Skin epidermis (tissue), 12 donors: Measurements from ENCODE around the gene VCAN.

Experiments used
- H3K27ac ChIP-seq, 21 experiments: fragments of 200-600 bp; sonication (generic) in 11 of 21; one replicate each; pipeline ENCODE4 v1.5.0; 2020; ENCODE audit warnings: mild to moderate bottlenecking in 3 of 21, inconsistent platforms in 2 of 21, moderate library complexity in 2 of 21
- H3K4me3 ChIP-seq, 7 experiments: fragments of 200-600 bp; sonication (generic) in 2 of 7; one replicate each; pipeline ENCODE4 v1.5.0; 2020; ENCODE audit warnings: inconsistent platforms in 2 of 7, mild to moderate bottlenecking in 2 of 7, moderate library complexity in 1 of 7

The VCAN gene

DNA sequence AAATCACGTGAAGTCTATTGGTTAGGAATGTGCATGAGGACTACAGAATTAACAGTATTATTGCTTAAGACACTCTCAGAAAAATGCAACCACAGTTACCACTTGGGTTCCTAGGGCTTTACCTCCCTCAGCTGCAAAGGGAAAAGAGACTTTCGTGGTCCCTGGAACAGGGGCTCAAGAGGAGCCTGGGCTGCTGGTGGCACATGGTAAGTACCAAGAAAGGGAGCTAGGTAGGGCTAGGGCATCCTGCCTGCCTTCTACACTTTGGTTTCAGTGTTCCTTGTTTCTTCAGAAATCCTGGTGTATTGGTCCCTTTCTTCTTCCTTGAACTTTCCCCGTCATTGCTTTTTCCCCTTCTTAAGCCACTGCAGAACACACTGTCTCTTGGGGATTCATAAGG, 7.3 kb upstream of the VCAN start:
- Histone ChIP-seq H3K27ac (no peak overlapping the region), H3K4me3 (no peak overlapping the region)

DNA sequence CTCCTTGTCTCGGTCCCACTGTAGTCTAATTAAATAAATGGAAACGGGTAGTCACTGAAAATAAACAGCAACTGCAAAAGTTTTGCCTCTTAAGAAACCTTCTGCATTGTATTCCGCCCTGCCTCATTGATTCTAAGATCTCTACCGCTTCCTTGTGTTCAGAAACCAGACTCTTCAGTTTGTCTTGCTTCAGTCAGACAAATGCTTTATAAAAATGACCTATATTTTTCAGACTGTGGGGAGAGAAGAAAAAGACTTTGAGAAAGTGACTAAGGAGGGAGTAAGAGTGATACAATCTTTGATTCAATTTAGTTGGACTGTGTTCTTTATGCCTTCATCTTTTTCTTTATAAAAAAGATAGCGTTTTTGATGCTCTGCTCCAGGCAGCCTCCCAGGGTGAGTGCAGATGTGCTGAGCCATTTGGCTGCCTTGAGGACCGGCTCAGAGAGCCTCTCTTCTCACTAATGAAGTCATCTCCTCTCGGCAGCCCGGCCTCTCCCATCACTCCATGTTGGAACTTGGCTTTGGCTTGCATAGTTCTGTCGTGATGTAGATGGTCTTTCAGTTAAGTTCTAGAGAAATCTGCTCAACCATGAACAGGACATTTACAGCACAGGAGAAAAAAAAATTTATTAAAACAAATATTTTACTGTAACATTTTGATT, 4.0 kb upstream of the VCAN start:
- no peak overlapping the region for H3K27ac ChIP-seq
- H3K4me3 ChIP-seq = no peak overlapping the region

DNA sequence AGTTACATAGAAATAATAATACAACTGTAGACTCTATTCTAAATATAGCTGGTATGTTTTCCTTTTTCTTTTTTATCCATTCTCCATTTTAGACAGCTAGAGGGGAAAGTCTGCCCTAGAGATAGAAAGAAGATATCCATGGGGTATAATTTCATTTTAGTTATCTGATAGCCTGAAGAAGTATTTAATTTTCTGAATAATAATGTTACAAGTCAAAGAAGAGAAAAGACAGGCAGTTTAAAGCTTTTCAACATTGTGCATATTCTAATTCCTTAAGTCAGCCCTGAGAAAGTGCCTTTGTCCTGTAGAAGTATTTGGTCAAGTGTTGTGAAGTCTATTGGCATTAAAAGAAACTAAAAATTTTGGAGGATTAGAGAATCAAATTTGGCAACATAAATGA, 2.5 kb upstream of the VCAN start:
- H3K4me3 ChIP-seq = no peak overlapping the region
- no peak overlapping the region for H3K27ac ChIP-seq

DNA sequence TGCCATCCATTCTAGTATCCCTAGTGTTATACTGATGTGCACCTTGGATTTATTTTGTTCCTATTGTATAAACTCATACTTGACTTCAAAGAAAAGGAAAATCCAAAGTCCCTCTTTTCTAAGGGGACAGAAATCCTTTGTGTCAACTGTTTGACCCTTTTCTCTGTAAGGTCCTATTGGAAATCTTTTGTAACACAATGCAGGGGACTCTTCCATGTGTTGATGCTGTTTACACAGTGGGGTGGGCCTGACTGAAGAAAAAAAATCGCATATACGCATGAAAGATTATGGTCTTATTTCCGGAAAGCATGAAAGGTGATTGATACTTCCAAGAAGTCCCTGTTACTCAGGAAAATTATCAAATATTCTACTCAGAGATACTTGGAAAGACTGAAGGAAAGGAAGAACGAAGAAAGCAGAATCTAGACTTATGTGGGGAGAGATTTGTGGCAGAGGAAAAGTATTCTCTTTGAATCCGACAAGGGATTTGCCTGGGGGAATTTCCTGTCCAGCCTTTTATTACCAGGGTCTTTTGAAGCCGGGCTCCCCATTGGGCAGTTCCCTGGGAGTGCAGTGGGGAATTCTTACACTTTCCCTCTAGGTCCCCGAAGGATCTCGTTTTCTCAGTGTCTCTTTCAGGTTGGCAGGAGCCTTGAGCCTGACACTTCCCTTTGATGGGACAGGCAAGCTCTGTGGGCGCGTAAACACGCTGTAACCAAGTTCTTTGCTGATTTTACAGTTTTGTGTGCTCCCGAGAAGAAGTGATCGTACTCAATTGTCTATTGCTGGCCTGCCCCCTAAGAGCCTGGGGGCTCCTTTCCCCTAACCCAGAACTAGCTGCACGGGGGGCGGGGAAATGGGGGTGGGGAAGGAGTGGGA, 779 bp upstream of the VCAN start:
- Histone ChIP-seq H3K4me3 (peak overlapping the region; percentile 31 to 52 (median 42)), H3K27ac (peak overlapping the region in 12 of 21 experiments; percentile 1 to 87 (median 54))

DNA sequence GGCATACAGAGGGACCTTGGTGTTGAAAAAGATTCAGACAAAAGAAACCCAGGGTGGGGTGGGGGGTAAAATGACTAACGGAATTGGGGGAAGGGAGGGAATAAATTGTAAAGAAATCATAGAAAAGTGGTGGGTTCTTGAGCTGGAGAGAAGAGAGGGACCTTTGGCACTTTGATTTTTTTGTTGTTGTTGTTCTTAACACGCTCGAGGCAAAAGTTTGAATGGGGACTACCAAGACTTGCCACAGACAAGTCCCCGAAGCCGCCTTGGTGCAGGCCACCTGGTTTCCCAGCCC, 616 bp downstream of the VCAN start:
- peak overlapping the region in 19 of 21 experiments; percentile 19 to 87 (median 72) for H3K27ac ChIP-seq

DNA sequence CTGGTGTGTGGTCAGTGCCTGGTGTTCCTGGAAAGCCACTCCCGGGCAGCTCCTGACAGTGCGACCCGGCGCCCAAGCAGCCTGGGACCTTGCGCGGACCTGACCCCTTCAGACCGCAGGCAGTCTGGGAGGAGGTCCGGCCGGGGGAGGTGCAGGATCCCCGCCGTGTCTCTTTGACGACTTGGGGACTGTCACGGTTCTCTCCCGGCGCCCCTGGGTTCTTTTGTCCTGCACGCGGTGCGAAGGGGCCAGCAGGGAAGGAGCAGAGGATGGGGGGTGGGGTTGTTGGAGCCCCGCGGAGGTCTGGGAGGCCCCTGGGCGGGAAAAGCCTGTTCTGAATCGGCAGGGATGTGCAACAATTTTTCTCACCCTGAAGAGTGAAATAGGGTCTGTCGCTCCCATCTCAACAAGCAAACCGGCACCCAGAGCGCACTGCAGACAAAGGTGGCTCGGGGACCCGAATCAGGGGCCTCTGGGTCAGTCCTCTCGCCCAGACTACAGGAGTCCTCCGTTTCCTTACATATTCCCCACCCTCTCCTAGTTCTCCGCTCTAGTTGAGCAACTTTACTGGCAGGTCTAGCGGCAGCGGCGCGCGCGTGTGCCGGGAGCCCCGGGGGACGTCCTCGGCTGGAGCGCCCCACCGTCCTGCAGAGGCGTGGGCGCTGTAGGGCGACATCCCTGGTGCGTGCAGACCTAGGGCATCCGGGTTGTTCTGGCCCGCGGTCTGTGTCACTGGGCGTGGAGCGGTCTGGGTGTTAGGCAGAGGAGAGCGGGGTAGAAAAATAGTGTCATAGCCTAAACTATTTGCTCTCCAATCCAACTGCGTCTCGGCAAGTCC, 1.2 kb downstream of the VCAN start:
- Histone ChIP-seq H3K27ac (peak overlapping the region in 20 of 21 experiments; percentile 19 to 87 (median 71)), H3K4me3 (peak overlapping the region; percentile 31 to 52 (median 42))

More for the DNA sequence above, 616 bp downstream of the VCAN start:
- peak overlapping the region; percentile 31 to 52 (median 42) for H3K4me3 ChIP-seq

DNA sequence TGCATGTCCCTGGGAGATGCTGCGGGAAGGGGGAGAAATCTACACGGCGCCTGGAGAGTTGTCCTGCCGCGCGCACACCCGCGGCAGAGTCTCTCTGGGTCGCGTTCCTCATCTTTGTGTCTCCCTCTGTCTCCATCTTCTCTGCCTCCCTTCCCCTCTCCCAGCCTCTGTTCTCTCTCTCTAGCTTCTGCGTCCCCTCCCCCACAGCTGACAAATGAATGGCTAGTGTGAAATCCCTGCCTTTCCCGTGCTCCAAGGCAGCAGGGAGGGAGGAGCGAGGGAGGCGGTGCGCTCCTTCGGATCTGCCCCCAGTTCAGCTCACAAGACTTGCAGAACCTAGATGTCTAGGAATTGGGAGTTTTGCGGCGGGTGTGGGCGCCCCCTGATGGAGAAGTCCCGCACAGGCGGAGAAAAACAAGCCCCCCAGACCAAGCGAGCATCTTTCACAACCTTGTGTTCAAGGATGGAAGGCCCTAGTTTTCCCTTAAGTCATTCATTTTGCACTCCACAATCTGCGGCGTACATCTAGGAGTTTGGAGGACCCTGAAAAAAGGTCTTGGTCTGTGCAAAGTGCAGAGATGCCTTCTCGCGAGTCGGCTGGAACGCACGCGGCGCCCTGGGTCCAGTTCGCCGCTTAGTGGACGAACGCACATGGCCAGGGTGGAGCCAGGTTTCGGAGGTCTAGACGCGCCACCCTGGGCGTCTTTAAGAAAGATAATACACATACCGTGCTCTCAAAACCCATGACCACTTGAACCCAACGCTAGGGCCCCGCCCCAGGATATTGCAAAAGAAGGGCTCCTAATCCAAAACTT, 2.0 kb downstream of the VCAN start:
- Histone ChIP-seq H3K4me3 (peak overlapping the region; percentile 31 to 52 (median 42)), H3K27ac (peak overlapping the region in 20 of 21 experiments; percentile 10 to 87 (median 72))

DNA sequence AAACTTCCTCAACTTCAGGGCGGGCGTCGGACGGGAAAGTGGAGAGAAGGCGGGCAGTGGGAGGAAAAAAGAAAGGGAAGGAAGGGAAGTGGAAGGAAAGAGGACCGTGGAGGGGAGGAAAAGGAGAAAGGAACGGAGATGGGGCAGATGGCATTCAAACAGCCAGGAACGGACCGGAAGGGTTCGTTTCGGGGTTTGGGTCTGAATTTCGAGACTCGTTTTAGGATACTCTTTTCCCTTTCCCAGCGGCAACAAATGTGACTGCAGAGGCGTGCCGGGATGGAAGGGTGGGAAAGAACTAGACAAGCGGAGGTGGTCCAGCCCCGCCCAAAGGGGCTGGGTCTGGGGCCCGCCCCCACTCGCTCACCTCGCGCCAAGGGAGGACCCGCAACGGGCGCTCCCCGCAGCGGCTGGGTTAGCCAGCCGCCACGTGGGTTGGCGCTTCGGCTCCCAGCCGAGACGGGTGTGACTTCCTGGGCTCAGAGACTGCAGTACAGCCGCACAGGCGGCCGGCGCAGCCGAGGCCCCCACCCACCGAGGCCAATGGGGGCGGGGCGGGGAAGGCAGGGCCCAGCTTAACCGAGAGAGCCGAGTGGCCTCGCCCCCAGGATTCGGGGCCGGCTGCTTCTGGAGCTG, 2.7 kb downstream of the VCAN start:
- Histone ChIP-seq H3K27ac (peak overlapping the region in 20 of 21 experiments; percentile 31 to 87 (median 68)), H3K4me3 (peak overlapping the region; percentile 31 to 52 (median 42))

DNA sequence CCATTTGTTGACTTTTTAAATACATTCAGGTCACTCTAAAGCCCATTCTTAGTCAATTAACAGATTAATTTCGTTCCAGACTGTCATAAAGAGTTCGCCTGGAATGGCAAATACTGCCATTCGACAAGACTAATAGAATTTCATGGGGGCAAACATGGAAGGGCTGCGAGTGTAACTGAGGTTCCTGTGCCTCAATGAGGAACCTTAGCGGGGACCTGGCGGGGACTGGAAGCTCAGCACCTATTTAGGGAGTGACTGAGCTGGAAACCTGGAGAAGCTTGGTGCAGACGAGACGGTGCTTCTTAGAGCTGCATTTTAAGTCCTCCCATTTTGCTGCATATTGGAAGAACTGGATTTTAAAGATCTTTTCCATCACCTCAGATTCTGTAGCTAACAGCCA, 3.4 kb downstream of the VCAN start:
- H3K27ac ChIP-seq = peak overlapping the region in 19 of 21 experiments; percentile 31 to 87 (median 68)
- peak overlapping the region; percentile 31 to 52 (median 42) for H3K4me3 ChIP-seq

DNA sequence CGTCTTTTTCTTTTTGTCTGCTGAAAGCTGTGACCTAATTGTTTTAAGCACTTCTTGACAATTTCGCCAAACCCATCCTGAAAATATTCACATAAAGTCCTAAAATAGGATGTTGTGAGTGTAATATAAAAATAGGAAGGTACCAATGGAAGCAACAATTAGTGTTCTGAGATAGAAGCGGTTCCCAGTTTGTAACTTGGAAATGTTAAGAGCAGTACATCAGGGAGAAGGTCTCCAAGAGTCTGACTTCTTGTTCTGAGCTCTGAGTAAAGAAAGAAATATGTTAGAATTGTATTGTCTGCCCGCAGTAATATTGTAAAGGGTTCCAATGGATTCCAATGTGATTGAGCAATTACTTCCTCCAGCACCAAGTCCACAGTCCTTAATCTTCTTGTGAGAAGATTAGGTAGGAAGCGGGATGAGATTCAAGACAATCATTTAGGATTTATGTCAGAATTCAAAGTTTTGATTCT, 3.9 kb downstream of the VCAN start:
- H3K27ac ChIP-seq = peak overlapping the region in 16 of 21 experiments; percentile 21 to 87 (median 68)
- peak overlapping the region in 4 of 7 experiments; percentile 38 to 52 (median 45) for H3K4me3 ChIP-seq

DNA sequence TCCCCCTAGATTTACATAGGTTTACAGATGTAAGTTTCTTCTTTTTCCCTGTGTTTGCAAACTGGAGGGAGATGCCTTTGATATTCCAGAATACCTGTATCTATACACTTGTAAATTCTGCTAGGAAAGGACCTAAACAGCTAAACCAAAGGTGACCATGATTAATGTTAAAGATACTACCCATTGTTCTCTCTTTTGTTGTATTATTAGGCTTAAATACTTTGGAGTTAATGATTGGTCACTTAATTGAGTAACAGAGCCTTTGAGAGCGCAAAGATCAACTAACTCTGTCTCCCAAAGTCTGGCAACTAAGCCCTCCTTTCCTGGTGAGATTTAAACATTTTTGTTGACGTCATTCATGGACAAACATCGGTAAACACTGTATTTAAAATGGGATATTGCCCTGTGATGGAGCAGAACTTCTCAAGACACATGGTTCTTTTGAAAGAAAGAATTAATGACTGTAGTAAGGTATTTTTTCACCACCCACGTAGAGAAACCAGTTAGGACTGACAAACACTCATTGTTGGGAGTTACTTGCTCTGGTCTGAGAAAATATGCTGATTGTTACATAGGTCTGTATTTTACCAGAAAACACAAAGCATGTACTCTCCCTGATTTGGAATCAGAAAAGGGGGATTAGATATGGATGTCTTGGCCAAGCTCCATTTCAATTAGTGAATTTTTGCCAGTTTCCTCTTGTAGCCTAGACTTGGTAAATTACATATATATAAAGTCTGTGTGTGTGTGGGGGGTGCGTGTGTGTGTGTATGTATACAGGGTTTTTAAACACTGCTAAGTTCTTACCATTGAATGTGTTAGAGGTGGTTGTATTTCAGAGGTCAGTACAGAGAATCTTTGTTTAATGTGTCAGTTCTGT, 4.6 kb downstream of the VCAN start:
- Histone ChIP-seq H3K4me3 (peak overlapping the region in 1 of 7 experiments; percentile 7), H3K27ac (peak overlapping the region in 6 of 21 experiments; percentile 37 to 87 (median 50))

DNA sequence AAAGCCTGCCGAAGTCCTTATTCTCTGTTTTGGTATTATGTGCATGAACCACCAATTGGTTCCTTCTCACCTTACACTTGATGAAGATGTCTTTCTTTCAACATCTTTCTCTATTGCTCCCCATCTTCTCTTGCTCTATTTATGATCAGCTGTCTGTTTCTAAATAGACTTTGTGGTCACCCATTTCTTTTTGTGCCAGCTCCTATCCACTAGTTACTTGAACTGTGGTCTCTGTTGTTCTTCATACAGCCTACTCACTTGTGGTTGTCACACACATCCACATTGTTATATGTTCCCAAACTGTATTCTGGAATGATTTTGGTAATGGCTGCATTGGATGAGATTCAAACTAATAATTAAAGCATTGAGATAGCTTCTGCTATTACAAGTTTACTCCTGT, 11.4 kb downstream of the VCAN start:
- Histone ChIP-seq H3K27ac (no peak overlapping the region), H3K4me3 (no peak overlapping the region)

DNA sequence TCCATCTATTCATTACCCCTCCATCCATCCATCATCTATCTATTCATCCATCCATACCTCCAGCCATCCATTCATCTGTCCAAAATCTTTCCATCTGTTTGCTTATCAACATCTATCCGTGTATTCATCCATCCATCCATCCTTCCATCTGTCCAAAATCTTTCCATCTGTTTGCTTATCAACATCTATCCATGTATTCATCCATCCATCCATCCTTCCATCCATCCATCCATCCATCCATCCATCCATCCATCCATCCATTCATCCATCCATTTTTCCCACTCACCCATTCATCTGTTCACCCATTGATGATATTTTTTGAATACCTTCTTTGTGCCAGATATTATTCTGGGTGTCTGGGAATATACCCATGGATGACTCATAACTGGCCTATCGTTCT, 12.8 kb downstream of the VCAN start:
- H3K4me3 ChIP-seq = no peak overlapping the region
- H3K27ac ChIP-seq = no peak overlapping the region

DNA sequence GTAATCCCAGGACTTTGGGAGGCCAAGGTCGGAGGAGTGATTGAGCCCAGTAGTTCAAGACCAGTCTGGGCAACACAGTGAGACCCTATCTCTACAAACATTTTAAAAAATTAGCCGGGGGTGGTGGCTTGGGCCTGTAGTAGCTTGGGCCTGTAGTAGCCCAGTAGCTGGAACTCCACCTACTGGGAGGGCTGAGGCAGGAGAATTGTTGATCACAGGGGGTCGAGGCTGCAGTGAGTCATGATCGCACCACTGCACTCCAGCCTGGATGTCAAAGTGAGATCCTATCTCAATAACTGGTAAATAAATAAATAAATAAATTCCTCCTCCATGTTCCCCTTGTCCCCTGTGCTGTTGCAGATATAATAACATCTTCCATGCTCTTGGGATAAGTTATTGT, 14.3 kb downstream of the VCAN start:
- Histone ChIP-seq H3K4me3 (no peak overlapping the region), H3K27ac (no peak overlapping the region)

DNA sequence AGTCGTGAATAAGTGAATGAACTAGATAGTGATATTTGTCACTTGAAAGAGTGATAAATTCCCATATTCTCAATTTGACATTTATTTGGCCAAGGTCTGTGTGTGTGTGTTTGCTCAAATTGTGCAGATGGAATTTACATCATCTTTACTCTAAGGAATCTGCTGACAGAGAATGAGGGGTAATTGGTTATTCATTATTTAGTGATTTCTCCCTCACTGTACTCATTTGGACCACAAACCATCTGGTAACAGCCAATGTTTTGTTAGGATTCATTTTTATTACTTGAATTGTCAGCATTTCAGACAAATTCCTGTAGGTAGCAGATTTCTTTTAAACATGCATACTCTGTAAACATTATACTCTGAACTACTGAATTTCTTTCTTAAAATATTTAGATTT, 15.6 kb downstream of the VCAN start:
- H3K4me3 ChIP-seq = no peak overlapping the region

DNA sequence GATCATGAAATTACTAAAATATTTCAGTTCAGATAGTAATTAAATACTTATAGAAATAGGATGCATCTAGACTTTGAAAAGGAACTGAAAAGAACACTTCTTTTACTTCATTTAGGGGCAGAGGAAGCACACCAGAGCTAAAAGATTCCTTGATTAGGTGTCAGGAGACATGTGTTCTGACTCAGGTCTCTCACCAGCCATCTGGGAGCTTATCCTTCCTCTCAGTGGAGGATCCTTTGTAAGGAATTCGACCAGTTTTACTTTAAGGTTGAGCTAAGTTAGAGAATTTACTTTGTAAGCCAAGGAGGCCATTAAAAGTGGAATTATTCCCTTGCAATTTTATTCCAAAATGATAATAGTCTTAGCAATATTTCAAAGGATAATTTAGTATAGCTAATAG, 16.7 kb downstream of the VCAN start:
- no peak overlapping the region for H3K27ac ChIP-seq
- no peak overlapping the region for H3K4me3 ChIP-seq

More for the DNA sequence above, 15.6 kb downstream of the VCAN start:
- no peak overlapping the region for H3K27ac ChIP-seq

DNA sequence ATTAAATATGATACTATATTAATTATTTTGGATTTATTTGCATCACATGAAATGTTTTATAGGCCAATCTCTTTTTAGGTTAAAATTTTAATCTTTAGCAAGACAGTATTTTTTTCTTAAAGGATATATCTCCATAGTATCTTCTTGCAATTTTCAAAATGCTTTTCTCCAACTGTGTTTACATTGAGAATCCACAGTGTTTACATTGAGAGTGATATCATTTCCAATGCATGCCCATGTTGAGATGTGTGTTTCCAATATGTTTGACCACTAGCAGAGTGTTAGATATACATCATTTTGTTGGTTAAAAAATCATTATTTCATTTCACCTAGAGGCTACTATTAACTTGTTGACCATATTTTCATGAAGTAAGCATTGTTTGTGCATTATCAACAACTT, 17.3 kb downstream of the VCAN start:
- Histone ChIP-seq H3K27ac (no peak overlapping the region), H3K4me3 (no peak overlapping the region)

DNA sequence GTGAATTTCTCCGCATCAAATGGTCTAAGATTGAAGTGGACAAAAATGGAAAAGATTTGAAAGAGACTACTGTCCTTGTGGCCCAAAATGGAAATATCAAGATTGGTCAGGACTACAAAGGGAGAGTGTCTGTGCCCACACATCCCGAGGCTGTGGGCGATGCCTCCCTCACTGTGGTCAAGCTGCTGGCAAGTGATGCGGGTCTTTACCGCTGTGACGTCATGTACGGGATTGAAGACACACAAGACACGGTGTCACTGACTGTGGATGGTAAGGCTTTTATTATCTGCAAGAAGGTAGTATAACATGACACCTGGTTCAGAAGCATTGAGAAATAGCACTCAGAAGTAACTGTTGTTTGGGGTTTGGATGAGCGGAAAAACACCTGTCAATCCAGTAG, 18.7 kb downstream of the VCAN start:
- Histone ChIP-seq H3K27ac (no peak overlapping the region), H3K4me3 (no peak overlapping the region)
